Ovary (tissue), 3 donors: ENCODE results near the gene CDC42.
"Not testable (repeated sequence)": the region's sequence is repeated elsewhere in the genome, so short reads cannot be mapped to it uniquely, and the experiment has no call there.

Source experiments
- EP300 ChIP-seq: sonication (generic); formaldehyde crosslinking; IDR thresholded peaks from one replicate; pipeline ENCODE4 v1.6.1; 2017; ENCODE audit warnings: antibody characterized with exemption
- POLR2A ChIP-seq: fragments of 450-650 bp; IDR thresholded peaks from one replicate; pipeline ENCODE4 v1.6.1; 2017; ENCODE audit warnings: antibody characterized with exemption, mild to moderate bottlenecking, moderate library complexity
- TF ChIP-seq, protein P1 (sequence below), 3 donors: fragments of 450-650 bp in 2 of 3; fragments of 200-600 bp in 1 of 3; IDR thresholded peaks; one replicate each; pipeline versions ENCODE4 v1.5.1 to v1.8.0; 2016 to 2022; ENCODE audit warnings: antibody characterized with exemption in 3 of 3, mild to moderate bottlenecking in 1 of 3
- donor health status: DM: no; HTN: no; CAD: no.

- TF ChIP-seq, protein P1, sequence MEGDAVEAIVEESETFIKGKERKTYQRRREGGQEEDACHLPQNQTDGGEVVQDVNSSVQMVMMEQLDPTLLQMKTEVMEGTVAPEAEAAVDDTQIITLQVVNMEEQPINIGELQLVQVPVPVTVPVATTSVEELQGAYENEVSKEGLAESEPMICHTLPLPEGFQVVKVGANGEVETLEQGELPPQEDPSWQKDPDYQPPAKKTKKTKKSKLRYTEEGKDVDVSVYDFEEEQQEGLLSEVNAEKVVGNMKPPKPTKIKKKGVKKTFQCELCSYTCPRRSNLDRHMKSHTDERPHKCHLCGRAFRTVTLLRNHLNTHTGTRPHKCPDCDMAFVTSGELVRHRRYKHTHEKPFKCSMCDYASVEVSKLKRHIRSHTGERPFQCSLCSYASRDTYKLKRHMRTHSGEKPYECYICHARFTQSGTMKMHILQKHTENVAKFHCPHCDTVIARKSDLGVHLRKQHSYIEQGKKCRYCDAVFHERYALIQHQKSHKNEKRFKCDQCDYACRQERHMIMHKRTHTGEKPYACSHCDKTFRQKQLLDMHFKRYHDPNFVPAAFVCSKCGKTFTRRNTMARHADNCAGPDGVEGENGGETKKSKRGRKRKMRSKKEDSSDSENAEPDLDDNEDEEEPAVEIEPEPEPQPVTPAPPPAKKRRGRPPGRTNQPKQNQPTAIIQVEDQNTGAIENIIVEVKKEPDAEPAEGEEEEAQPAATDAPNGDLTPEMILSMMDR (IDR thresholded peaks at IDR 0.05), result not testable (repeated sequence)
- not testable (repeated sequence) for TF ChIP-seq POLR2A, EP300
Measured at GRCh38 chr1:22012752-22013151, 39.8 kb upstream of the CDC42 start.
